ENCODE results near the gene PKLR.
A peak's percentile ranks its signal among the peaks of the same experiment; 100 is the strongest.

PKLR gene

DNA sequence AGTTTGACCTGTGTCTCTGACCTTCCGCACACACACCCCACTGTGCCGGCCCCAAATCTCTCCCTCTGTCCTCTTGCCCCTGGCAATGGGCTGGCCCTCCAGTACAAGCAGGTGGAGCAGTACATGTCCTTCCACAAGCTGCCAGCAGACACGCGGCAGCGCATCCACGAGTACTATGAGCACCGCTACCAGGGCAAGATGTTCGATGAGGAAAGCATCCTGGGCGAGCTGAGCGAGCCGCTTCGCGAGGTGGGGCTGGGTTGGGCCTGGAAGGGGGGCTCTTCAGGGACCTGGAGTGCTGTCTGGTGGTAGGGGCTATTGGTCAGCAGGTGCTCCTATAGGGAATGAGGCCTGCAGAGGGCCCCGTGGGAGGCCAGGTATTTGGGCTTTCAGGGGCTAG, 16.2 kb downstream of the PKLR start:
- no peak overlapping the region for H3K4me3 ChIP-seq (ENCODE audit: low read depth, low read length)
- TF ChIP-seq, protein P1, sequence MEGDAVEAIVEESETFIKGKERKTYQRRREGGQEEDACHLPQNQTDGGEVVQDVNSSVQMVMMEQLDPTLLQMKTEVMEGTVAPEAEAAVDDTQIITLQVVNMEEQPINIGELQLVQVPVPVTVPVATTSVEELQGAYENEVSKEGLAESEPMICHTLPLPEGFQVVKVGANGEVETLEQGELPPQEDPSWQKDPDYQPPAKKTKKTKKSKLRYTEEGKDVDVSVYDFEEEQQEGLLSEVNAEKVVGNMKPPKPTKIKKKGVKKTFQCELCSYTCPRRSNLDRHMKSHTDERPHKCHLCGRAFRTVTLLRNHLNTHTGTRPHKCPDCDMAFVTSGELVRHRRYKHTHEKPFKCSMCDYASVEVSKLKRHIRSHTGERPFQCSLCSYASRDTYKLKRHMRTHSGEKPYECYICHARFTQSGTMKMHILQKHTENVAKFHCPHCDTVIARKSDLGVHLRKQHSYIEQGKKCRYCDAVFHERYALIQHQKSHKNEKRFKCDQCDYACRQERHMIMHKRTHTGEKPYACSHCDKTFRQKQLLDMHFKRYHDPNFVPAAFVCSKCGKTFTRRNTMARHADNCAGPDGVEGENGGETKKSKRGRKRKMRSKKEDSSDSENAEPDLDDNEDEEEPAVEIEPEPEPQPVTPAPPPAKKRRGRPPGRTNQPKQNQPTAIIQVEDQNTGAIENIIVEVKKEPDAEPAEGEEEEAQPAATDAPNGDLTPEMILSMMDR (IDR thresholded peaks at IDR 0.05; ENCODE audit: low read depth, low read length) = no peak

DNA sequence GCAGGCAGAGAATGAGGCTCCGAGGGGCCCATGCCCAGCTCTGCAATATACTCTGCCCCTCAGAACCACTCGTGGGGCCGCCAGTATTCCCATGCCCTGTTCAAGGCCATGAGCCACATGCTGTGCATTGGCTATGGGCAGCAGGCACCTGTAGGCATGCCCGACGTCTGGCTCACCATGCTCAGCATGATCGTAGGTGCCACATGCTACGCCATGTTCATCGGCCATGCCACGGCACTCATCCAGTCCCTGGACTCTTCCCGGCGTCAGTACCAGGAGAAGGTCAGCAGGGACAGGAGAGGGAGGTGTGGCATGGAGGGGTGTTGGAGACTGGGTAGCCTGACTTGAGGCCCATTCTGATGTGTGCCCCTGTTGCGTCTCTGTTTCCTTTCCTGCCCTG, 16.8 kb downstream of the PKLR start:
- TF ChIP-seq, protein P1 (IDR thresholded peaks at IDR 0.05; ENCODE audit: low read depth, low read length) = no peak
- no peak overlapping the region for H3K4me3 ChIP-seq (ENCODE audit: low read depth, low read length)

DNA sequence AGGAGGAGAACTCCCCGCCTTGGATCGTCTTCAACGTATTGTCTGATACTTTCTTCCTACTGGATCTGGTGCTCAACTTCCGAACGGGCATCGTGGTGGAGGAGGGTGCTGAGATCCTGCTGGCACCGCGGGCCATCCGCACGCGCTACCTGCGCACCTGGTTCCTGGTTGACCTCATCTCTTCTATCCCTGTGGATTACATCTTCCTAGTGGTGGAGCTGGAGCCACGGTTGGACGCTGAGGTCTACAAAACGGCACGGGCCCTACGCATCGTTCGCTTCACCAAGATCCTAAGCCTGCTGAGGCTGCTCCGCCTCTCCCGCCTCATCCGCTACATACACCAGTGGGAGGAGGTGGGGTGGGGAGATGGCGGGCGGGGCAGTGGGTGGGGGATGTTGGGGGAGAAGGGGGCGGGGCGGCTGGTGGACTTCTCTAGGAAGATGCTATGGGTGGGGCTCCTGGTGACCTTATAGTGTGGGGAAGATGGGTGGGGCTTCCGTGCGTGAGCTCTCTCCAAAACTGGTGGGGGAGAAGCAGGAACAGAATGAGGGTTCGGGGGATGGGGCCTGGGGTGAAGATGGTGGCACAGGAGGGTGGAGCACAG, 18.6 kb downstream of the PKLR start:
- TF ChIP-seq, protein P1 (IDR thresholded peaks at IDR 0.05; ENCODE audit: low read depth, low read length) = no peak
- H3K4me3 ChIP-seq (ENCODE audit: low read depth, low read length) = no peak overlapping the region

DNA sequence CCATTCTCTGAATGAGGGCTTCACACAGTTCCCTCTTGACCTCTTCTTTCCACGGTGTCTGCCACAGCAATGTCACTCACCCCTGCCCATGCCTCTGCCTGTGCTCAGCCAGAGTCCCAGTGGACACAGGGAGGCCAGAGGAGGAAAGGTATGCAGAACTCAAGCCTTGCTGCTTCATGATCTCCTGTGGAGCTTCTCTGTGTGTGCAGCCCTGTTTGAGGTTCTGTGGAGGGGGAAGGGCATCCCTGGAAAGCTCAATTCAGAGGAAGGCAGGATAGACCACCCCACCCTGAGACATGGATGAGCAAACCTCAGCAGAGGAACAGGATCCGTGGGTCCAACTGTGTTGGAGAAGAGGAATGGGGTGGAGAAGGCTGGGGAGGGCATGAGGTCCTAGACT, 22.0 kb downstream of the PKLR start:
- TF ChIP-seq, protein P1 (IDR thresholded peaks at IDR 0.05; ENCODE audit: low read depth, low read length) = no peak
- H3K4me3 ChIP-seq (ENCODE audit: low read depth, low read length) = no peak overlapping the region

DNA sequence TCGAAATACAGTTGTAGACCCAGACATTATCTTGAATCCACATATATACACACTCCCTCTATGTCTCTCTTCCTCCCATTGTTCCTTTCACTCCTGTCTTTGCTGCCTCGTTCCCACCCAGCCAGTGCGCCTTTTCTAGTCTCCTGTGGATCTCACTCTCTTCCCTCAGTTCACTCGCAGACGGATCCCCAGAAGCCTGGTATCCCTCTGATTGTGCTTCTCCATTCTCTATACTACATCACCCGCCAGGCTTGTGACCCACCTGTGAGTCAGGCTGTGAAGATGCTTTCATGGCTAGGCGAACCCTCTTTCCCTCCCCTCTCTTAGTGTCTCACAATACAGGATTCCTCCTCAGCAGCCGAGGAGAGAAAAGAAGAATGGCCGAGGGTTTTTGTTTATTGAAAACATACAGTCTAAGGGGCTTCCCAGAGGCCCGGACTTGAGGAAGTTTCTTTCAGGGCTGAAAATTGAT, 22.5 kb downstream of the PKLR start:
- H3K4me3 ChIP-seq (ENCODE audit: low read depth, low read length) = no peak overlapping the region
- TF ChIP-seq, protein P1 (IDR thresholded peaks at IDR 0.05; ENCODE audit: low read depth, low read length) = no peak

DNA sequence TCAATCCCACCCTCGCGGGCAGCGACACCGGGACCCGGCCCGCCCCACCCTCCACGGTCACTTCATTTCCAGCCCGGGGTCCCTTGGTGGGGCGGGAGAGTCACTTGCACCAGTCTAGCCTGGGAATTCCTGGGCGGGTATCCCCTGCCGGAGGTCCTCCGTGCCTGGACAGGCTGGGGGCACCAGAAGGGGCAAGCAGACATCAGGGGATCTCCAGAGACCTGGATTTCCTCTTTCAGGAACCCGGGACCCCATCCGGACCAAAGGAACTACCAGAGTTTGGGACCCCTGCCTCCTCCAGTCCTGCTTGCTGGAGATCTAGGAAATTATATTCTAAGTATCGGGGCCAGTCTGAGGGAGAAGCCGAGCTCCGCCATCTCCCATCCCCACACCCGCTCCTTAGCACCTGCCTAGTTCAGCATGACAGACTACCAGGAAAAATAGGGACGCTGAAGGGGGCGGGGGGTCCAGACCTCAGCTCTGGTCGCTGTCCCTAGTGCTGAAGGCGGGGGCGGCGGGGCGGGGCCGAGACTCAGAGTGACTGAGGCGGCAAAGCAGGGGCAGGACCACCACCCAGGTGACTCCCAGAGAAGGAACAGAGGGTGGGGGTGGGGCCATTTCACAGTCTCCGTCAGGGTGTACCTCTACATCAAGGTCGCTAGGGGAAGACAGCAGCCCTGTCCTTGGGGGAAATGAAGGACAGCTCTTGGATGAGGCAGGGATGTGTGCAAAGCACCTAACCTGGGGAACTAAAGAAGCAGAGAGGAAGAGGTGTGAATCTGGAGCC, 23.1 kb downstream of the PKLR start:
- TF ChIP-seq, protein P1 (IDR thresholded peaks at IDR 0.05; ENCODE audit: low read depth, low read length) = peak; percentile 12; the same call in 1 of the 2 replicates

More for the DNA sequence above, 23.1 kb downstream of the PKLR start:
- peak overlapping the region; percentile 70 for H3K4me3 ChIP-seq (ENCODE audit: low read depth, low read length)

Data from WI38 (cell line).